HG03066 (cell line): ENCODE data around the gene ST6GALNAC3.

Experiments
- ATAC-seq: cut with Tn5 transposase; IDR thresholded peaks from one replicate; pipeline ENCODE4 v1.9.1; 2021; ENCODE audit warnings: low read depth; ENCODE audit not compliant: unreplicated experiment

ST6GALNAC3 gene

DNA sequence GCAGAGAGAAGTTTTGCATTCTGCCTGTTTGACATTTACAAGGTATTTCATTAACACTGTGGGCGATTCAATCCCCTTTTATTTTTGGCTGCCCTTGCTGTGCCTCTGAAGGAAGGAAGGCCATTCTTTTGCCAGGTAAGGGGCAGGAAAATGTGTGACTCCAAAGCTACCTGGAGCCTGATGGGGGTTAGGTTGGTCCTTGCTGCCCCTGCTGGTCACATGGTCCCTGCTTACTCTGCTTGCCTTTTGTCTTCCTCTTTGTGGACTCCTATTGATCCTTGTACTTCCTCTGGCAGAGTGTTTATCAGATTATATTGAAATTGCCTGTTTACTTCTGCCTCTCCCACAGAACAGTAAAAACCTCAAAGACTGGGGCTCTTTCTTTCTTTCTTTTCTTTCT, 65.7 kb downstream of the ST6GALNAC3 start:
- no peak for ATAC-seq

DNA sequence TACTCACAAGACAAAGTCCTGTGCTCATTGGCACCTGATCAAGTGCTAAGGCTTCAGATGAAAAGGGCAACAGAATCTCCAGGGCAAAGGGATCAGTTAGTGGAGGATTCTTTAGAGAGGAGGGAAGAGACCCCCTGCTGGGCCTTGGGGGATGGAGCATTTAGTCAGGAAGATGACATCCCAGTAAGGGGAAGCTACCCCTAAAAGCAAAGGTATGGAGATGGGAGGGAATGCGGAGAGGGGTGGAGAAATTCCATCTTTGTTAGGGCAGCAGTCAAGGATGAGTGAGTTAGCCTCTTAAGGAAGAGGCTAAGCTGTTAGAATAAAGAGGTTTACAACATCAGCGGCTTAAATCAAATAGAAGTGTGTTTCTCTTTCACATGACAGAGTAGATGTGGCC, 67.4 kb downstream of the ST6GALNAC3 start:
- ATAC-seq, result no peak

DNA sequence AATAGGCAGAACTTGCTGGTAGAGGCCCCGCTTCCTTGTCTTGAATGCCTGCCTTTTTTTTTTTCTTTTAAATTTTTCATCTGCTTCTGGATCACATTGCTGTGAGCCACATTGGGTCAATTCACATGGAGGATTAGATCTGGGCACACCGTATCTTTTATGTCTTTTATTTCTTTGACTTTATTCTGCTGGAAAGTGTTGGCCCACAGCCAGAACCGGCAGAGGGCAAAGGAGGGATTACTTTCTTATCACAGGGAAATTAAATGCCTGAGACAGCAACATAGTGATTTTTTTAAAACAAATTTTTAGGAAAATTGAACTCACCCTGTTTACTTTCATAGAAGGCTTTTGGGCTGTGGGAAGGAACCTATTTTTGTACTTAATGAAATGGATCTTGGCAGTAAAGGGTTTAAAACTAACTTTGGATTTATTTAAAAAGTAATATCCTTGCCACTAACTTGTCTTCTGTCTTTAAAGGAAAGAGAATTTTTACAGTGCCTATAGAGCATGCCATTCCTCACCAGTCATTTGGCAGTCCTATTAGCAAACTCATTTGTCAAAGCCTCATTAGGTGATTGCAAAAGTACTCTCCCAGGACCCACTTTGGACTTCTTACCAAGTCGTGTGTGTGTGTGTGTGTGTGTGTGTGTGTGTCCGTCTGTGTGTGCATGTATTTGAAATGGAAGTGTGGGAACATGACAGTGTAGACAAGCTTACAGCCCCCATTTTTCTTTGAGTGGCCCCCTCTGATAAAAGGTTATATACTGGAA, 68.4 kb downstream of the ST6GALNAC3 start:
- ATAC-seq, result no peak

DNA sequence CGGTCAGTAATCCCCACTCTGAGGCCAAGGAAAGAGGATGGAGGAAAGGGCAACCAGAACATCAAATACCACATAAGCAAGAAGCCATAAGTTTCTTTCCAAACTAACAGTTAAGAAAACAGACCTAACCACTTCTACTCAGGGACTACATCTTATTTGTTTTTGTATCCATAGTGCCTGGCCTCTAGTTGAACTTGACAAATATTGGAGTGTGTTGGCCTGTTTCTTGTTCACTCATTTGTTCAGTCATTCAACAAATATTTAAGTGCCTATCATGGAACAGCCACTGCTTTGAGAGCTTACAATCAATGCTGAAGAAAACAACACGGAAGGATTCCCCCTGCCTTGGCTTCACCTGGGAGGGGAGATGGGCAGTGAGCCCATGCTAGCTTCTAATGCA, 69.7 kb downstream of the ST6GALNAC3 start:
- ATAC-seq, result no peak

DNA sequence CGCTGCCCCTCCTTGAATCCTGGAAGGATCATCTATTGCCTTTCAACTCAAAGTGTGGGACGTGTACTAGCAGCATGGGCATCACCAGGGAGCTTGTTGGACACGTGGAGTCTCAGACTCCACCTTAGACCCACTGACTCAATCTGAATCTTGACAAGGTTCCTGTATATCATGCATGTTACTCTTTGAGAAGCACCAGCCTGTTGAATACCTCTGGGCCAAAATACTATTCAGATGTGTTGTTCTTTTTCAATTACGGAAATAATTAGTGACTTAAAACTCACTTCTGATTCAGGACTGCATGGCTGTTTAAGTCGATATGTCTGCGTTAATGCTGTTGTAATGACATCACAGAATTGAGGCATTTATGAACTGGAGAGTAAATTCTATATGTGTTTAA, 70.8 kb downstream of the ST6GALNAC3 start:
- ATAC-seq, result no peak

DNA sequence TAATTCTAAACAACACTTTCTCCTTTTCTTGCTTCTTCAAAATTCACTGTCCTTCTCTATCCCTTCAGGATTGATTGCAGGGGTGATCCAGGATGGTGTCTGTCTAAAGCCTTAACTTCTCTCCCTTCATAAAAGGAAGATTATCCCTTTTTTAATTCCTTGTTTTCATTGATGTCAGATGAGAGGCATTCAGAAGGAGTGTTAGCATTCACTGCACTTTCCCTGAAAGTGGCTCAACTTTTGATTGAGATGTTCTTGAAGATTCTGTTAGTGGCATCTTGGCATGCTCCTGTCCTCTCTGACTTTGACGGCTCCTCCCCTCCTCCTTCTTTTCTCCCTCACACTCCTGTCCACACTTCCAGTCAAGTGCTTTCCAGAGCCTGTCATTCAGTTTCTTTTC, 71.6 kb downstream of the ST6GALNAC3 start:
- ATAC-seq, result no peak

DNA sequence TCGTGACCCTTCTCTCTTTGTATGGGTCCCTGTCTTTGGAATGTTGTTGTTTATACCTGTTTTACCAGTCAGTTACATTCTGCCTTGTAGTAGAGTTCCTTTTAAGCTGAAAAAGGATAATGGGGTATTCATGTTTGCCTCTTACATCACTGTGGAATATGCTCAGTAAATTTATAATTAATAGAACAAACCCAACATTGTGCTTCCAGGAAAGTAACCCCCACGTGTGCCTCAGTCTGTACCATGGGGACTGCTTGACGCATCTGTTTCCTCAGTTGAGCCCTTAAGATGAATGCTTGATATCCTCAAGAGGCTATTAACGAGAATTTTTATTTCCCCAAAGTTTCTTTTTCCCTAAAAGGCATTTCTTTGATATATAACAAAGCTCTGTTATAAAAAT, 73.4 kb downstream of the ST6GALNAC3 start:
- no peak for ATAC-seq

DNA sequence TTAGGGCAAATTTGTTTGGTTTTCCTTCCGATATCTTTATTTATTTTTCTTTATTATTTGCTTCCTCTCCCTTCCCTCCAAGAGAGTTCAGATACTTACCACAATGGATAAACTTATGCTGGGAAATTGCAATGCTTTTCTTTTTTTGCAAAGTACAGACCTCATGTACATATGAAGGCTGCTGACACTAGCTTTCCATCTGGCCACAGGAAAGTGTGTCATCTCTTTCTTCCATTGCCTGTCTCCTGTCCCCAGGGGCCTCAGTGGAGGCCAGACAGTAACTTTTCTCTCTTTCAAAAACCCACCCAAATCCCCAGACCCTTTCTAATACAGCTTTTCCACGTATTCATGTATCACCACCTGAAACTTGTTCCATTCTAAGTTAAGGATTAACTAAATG, 73.9 kb downstream of the ST6GALNAC3 start:
- ATAC-seq, result no peak

DNA sequence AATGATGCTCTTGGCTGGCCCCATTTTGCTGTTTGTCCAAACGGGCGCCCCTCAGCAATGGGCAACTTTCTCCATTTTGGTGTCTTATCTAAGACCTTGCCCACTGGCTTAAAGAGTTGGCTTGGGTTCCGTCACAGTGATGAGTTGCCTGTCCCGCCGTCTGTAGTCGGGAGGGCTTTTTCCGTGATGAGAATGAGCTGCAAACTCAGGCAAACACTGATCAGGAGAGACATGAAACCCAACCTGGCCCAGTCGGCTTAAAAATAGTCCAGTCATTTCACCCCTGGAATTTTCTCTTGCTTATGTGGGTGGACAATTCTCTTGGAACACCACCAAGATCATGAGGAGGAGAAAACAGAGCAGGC, 79.3 kb downstream of the ST6GALNAC3 start:
- no peak for ATAC-seq

DNA sequence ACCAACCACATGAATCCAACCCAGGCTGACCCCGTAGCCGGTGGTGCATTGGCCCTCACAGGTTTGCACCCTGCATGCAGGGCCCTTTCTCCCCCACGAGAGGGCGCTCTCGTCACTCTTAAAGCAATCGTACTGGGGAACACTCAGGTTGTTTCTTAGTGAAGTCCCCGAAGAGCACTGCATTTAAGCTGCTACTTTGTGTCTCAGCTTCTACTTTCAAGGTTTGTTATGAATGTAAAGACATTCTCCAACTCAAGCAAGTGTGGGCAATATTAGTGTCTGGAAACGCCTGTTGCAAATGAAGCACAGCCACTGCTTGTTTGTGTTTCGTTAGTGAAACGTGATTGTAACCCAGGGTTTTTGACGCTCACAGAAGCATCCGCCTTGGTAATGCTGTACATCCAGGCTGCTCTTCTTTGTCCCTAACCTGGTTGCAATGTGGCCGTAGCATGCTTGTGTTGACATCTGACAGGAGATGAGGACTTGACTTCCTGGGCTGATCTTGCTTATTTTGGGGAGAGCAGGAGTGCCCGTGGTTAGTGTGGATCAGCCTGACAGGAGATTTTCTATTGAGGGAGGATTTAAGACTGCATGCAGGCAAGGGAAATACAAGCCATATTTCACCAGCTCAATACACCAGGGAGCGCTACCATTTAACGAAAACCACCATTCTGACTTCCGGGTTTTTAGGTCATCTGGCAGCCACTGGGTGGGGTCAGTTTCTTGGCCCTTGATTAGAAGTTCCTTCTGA, 79.8 kb downstream of the ST6GALNAC3 start:
- peak; percentile 97 for ATAC-seq

DNA sequence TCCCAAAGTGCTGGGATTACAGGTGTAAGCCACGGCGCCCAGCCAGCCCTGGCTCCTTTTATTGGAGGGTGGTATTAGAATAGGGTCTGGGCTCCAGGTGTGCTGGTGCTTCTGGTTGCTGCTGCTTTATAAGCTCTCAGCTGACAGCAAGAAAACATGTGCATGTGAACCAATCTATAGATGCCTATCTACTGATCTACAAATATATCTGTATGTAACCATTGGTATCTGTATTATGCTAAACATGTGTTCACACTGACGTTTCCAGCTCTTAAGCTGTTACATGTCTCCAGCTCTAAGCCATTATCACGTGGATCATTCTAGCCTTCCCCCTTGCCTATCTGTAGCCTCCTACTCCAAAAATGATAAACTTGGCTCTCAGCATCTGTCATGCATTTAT, 82.4 kb downstream of the ST6GALNAC3 start:
- ATAC-seq, result no peak

DNA sequence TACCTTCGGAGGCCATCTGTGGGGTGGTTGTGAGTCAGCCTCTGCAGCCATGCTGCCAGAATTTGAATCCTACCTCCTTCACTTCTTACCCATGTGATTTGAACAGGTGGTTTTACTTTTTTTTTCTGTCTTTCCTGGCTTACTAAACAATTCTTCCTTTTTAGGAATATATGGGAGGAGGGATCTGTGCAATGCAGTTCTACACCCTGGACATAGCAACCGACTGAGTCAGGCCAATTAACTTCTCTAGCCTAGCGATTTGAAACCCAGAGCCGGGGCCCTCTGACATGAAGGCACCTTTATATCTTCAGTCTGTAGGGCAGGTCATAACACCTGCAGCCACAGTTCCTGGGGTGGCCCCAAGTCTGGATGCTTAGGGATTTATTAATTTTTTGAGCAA, 83.6 kb downstream of the ST6GALNAC3 start:
- ATAC-seq, result no peak

DNA sequence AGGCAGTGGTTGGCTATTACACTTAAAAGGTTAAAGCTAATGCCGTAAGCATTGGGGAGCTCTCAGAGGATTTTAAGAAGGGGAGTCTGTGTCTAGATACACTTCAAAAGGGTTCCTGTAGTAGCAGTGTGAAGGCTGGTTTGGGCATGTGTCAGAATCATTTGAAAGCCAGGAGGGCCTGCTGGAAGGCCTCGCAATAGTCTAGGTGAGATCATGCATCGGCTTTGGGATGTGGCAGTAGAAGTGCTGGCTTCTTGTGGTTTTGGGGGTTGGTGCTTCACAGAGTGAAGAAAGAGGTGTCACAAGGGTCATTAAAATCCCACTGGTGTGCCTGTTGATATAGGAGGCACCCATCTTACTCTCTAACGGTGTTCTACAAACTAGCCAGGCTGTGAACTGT, 85.7 kb downstream of the ST6GALNAC3 start:
- ATAC-seq, result no peak

DNA sequence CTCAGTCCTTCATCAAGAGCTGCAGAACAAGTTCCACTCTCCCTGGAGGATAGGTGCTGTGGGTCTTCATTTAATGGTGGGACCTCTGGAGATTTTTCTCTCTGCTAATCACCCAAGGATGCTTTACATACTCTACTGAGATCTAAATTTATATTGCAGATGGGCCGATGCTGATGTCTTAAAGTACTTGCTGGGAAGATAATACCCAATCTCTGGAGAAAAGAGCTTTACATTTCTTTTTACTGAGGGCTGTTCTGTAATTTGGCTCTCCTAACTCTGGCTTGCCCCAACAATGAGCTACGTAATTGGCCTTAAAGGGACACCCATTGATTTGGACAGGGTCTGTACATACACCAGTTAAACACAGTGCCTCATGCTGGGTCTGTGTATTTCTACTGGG, 86.9 kb downstream of the ST6GALNAC3 start:
- ATAC-seq, result no peak

DNA sequence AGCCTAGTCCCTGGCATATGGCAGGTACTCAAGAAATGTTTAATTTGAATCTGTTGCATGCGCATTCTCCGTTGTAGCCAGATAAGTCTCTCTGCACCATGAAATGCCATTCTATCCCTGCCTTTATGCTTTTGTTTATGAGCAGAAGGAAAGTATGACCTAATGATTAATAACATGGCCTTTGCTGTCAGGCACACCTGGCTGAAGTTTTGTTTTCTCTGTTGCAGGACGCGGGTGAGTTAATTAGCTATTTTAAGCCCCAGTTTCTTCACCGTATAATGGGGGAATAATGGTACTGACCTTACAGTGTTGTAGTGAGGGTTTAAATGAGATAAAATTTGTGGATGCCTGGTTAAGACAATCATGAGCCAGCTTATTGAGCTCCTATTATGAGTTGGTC, 87.7 kb downstream of the ST6GALNAC3 start:
- ATAC-seq, result no peak

DNA sequence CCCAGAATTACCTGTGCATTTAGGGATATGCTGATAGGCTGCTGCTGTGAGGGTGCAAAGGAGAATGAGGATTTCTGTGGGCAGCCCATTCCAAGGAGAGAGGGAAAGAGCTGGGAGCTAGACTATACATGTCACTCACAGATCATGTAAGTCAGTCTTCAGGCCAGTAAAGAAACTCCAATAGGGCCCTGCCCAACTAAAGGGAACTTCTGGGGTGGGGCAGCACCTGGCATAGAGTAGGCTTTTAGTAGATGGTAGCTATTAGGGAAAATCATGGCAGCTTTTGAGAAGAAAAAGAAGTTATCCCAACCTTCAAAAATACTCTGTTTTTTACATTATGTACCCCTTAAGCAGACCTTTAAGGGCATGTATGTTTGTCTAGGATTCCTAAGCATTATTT, 89.6 kb downstream of the ST6GALNAC3 start:
- no peak for ATAC-seq

DNA sequence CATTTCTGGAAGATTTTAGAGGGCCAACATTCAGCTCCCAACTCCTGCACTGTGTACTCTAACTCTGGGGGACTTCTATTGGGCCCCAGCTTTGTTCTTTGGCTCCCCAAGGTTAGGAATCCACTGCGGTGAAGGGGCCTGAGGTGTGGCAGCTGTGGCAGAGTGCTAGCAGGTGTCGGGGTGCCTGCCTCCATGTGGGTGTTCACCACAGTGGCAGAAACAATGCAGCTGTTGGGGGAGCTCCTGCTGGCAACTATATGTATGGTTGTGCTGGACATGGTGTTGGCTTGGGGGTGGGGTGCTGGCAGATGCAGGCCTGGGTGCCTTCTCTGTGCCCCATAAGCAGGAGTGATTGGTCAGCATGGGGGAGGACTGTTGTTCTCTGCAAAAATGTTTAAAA, 95.5 kb downstream of the ST6GALNAC3 start:
- no peak for ATAC-seq

DNA sequence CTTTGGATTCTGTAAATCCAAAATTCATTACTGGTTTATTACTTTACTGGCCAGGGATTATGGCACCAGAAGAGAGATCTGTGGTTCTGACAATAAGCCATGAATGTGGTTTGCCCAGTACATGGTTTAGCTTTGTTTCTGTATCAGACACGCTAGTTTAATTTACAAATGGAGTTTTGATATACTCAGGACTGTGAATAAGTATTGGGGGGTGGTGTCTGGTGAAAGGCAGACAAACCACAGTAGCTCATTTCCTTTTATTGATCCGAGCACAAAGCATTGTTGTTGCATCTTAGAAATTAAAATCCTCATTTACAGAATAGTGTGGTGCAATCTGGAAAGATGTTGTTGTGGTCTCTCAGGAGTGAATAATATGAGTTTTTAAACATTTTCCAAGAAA, 96.0 kb downstream of the ST6GALNAC3 start:
- ATAC-seq, result no peak

DNA sequence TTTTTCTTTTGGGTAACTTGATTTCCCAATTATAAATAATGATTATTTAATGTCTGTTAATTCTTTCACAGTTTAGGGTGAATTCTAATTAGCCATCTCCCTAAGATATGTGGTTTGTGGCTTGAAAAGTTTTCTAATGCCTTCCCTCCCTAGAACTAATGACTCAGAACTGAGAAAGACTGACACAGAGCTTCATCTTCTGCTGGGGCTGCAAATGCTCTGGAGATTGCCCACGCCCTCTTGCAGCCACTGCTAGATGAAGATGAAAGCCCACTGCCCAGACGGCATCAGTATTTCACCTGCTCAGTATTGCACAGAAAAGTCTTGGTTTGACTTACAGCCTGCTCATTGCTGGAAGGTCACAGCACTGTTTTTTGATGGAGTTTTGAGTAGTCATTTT, 101.5 kb downstream of the ST6GALNAC3 start:
- no peak for ATAC-seq

DNA sequence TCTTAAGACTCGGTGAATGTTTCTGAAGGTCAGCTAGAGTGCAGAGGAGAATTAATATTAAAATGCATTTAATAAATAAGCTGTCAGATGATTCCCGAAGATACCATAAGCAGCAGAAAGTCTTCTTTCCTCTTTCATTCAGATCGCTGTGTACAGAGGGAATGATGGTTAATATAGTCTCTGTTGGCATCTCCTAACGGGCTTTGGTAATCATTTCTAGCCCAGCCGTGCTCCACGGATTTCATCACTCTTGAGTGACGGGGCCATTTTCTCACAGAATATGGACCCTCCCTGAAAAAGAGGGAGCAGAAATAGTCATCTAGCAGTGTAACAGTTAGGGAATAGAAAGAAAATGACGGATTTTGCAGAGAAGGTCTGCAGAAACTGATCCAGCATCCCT, 103.1 kb downstream of the ST6GALNAC3 start:
- ATAC-seq, result no peak

DNA sequence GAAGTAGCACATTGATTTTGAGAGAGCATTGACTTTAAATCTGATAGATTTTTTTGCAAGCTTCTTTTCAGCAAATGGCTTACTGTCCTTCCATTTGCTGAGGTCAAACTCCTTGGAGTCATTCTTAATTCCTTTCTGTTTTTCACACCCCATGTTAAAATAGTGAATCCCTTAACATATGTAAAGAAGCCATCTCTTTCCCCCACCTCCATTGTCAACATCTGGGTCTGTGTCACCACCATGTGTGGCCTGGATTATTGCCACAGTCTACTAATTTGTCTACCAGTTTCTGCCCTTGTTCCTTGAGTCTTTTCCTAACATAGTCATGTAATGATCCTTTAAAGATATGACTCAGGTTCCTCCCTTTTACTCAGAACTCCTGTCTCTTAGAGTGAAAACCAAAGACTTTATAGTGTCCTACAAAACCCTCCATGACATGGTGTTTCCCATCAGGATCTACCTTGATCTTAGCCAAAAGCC, 104.7 kb downstream of the ST6GALNAC3 start:
- ATAC-seq, result no peak

DNA sequence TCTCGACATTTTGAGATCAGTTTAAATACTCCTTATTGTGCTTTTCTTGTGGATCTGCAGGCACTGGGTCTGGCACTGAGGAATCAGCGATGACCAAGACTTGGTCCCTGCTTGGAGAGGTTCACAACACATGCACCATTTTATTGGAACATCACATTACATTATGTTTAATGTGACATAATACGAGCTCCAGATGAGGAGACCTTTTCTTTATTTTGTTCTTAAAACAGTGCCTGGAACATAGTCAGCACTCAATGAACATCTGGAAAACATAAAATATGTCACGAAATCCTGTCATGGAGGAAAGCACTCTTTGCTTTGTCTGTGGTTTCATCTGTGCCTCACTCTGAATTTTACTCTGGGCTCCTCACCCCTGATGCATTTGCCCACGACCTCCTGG, 110.7 kb downstream of the ST6GALNAC3 start:
- ATAC-seq, result no peak
